ENCODE results near the gene ST3GAL3.

Gene ST3GAL3

GRCh38 chr1:43931711-43932660, 224.7 kb downstream of the ST3GAL3 start:
- Histone ChIP-seq H3K4me2 (ENCODE audit: low read length) (no peak overlapping the region), H3K9me3 (replicated peaks; ENCODE audit: low read length) (no peaks in the 10 kb centered on the region), H3K4me1 (ENCODE audit: control insufficient read depth, insufficient read depth, low read length) (peaks cover 18% of the 10 kb centered on the region), H3K36me3 (ENCODE audit: insufficient read depth, low read length) (peaks cover 5% of the 10 kb centered on the region), H3K4me3 (ENCODE audit: low read length) (no peak overlapping the region), H3K9ac (ENCODE audit: low read depth, low read length) (no peak overlapping the region), H3K27me3 (ENCODE audit: control insufficient read depth, insufficient read depth, low read length) (peaks cover 3% of the 10 kb centered on the region)

- H3K9me3 ChIP-seq (replicated peaks; ENCODE audit: low read length): no peaks in the 10 kb centered on the region
- peak overlapping the region; percentile 64 for H3K4me3 ChIP-seq (ENCODE audit: low read length)
- H3K9ac ChIP-seq (ENCODE audit: low read depth, low read length): no peak overlapping the region
- H3K27me3 ChIP-seq (ENCODE audit: control insufficient read depth, insufficient read depth, low read length): peaks cover 3% of the 10 kb centered on the region
- peaks cover 18% of the 10 kb centered on the region for H3K4me1 ChIP-seq (ENCODE audit: control insufficient read depth, insufficient read depth, low read length)
- H3K36me3 ChIP-seq (ENCODE audit: insufficient read depth, low read length): peaks cover 5% of the 10 kb centered on the region
- H3K4me2 ChIP-seq (ENCODE audit: low read length): peak overlapping the region; percentile 89
Measured at GRCh38 chr1:43932786-43933385, 225.6 kb downstream of the ST3GAL3 start.

GRCh38 chr1:43933386-43934100, 226.2 kb downstream of the ST3GAL3 start, which contains the start of gene ARTN:
Gene ARTN, plus strand, starts transcription at chr1:43933801. Its CDS starts 1,856 bp downstream, at chr1:43935657.
- H3K4me2 ChIP-seq (ENCODE audit: low read length): peak within 1 kb of the TSS; percentile 89
- peaks cover 5% of the 10 kb centered on the region for H3K36me3 ChIP-seq (ENCODE audit: insufficient read depth, low read length)
- peak within 1 kb of the TSS; percentile 16 for H3K9ac ChIP-seq (ENCODE audit: low read depth, low read length)
- no peaks in the 10 kb centered on the region for H3K9me3 ChIP-seq (replicated peaks; ENCODE audit: low read length)
- H3K27me3 ChIP-seq (ENCODE audit: control insufficient read depth, insufficient read depth, low read length): peaks cover 3% of the 10 kb centered on the region
- H3K4me1 ChIP-seq (ENCODE audit: control insufficient read depth, insufficient read depth, low read length): peaks cover 18% of the 10 kb centered on the region
- peak within 1 kb of the TSS; percentile 64 for H3K4me3 ChIP-seq (ENCODE audit: low read length)

GRCh38 chr1:43934101-43934985, 227.0 kb downstream of the ST3GAL3 start:
- no peak overlapping the region for H3K9ac ChIP-seq (ENCODE audit: low read depth, low read length)
- peaks cover 3% of the 10 kb centered on the region for H3K27me3 ChIP-seq (ENCODE audit: control insufficient read depth, insufficient read depth, low read length)
- no peak overlapping the region for H3K4me3 ChIP-seq (ENCODE audit: low read length)
- peaks cover 18% of the 10 kb centered on the region for H3K4me1 ChIP-seq (ENCODE audit: control insufficient read depth, insufficient read depth, low read length)
- H3K4me2 ChIP-seq (ENCODE audit: low read length): peak overlapping the region; percentile 89
- H3K9me3 ChIP-seq (replicated peaks; ENCODE audit: low read length): no peaks in the 10 kb centered on the region
- H3K36me3 ChIP-seq (ENCODE audit: insufficient read depth, low read length): peaks cover 5% of the 10 kb centered on the region

- no peak overlapping the region for H3K9ac ChIP-seq (ENCODE audit: low read depth, low read length)
- H3K36me3 ChIP-seq (ENCODE audit: insufficient read depth, low read length): peaks cover 2% of the 10 kb centered on the region
- H3K9me3 ChIP-seq (replicated peaks; ENCODE audit: low read length): no peaks in the 10 kb centered on the region
- H3K27me3 ChIP-seq (ENCODE audit: control insufficient read depth, insufficient read depth, low read length): peaks cover 3% of the 10 kb centered on the region
- H3K4me3 ChIP-seq (ENCODE audit: low read length): no peak overlapping the region
- H3K4me2 ChIP-seq (ENCODE audit: low read length): no peak overlapping the region
- H3K4me1 ChIP-seq (ENCODE audit: control insufficient read depth, insufficient read depth, low read length): peaks cover 18% of the 10 kb centered on the region
Measured at GRCh38 chr1:43934986-43935324, 227.6 kb downstream of the ST3GAL3 start.

GRCh38 chr1:43935711-43936427, 228.5 kb downstream of the ST3GAL3 start:
- no peak overlapping the region for H3K9ac ChIP-seq (ENCODE audit: low read depth, low read length)
- no peaks in the 10 kb centered on the region for H3K36me3 ChIP-seq (ENCODE audit: insufficient read depth, low read length)
- peaks cover 18% of the 10 kb centered on the region for H3K4me1 ChIP-seq (ENCODE audit: control insufficient read depth, insufficient read depth, low read length)
- peak overlapping the region; percentile 55 for H3K4me3 ChIP-seq (ENCODE audit: low read length)
- H3K27me3 ChIP-seq (ENCODE audit: control insufficient read depth, insufficient read depth, low read length): peaks cover 3% of the 10 kb centered on the region
- peak overlapping the region; percentile 75 for H3K4me2 ChIP-seq (ENCODE audit: low read length)
- H3K9me3 ChIP-seq (replicated peaks; ENCODE audit: low read length): no peaks in the 10 kb centered on the region

DNA sequence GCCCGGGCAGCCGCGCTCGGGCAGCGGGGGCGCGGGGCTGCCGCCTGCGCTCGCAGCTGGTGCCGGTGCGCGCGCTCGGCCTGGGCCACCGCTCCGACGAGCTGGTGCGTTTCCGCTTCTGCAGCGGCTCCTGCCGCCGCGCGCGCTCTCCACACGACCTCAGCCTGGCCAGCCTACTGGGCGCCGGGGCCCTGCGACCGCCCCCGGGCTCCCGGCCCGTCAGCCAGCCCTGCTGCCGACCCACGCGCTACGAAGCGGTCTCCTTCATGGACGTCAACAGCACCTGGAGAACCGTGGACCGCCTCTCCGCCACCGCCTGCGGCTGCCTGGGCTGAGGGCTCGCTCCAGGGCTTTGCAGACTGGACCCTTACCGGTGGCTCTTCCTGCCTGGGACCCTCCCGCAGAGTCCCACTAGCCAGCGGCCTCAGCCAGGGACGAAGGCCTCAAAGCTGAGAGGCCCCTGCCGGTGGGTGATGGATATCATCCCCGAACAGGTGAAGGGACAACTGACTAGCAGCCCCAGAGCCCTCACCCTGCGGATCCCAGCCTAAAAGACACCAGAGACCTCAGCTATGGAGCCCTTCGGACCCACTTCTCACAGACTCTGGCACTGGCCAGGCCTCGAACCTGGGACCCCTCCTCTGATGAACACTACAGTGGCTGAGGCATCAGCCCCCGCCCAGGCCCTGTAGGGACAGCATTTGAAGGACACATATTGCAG, 229.3 kb downstream of the ST3GAL3 start:
- Histone ChIP-seq H3K27me3 (ENCODE audit: control insufficient read depth, insufficient read depth, low read length) (peaks cover 3% of the 10 kb centered on the region), H3K4me3 (ENCODE audit: low read length) (peak overlapping the region; percentile 55), H3K9ac (ENCODE audit: low read depth, low read length) (no peak overlapping the region), H3K4me2 (ENCODE audit: low read length) (peak overlapping the region; percentile 75), H3K36me3 (ENCODE audit: insufficient read depth, low read length) (no peaks in the 10 kb centered on the region), H3K4me1 (ENCODE audit: control insufficient read depth, insufficient read depth, low read length) (peaks cover 18% of the 10 kb centered on the region), H3K9me3 (replicated peaks; ENCODE audit: low read length) (no peaks in the 10 kb centered on the region)

DNA sequence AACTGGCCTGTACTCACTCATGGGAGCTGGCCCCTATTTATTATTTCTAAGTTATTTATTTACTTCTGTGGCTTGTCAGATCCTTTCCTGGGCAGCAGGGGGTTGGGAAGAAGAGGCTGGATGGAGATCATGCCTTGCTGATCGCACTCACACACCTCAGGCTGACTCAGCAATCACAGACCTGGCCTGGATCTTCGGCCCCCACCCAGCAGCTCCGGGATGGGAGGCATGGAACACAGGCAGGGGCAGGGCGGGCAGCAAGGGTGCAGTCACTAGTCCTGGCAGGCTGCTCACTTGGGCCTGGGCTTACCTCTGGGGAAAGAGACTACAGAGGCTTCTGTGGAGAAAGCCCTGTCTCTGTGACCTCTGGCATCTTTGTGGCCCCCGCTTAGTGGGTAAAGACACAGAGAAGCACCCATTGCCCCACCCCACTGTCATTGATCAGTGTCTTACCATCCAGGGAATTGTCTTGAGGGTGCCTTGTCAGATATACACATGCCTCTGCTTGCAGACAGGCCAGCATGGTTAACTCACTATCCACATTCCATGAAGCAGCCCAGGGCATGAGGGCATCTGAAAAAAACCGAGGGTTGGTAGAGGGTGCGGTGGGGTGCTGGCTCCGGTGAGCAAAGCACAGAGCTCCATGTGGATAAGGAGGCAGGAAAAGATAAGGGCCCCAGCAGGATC, 230.0 kb downstream of the ST3GAL3 start:
- no peaks in the 10 kb centered on the region for H3K9me3 ChIP-seq (replicated peaks; ENCODE audit: low read length)
- H3K9ac ChIP-seq (ENCODE audit: low read depth, low read length): no peak overlapping the region
- H3K36me3 ChIP-seq (ENCODE audit: insufficient read depth, low read length): no peaks in the 10 kb centered on the region
- no peak overlapping the region for H3K4me2 ChIP-seq (ENCODE audit: low read length)
- peaks cover 3% of the 10 kb centered on the region for H3K27me3 ChIP-seq (ENCODE audit: control insufficient read depth, insufficient read depth, low read length)
- H3K4me1 ChIP-seq (ENCODE audit: control insufficient read depth, insufficient read depth, low read length): peaks cover 18% of the 10 kb centered on the region
- no peak overlapping the region for H3K4me3 ChIP-seq (ENCODE audit: low read length)

GRCh38 chr1:43938383-43938782, 231.0 kb downstream of the ST3GAL3 start:
- Histone ChIP-seq H3K9me3 (replicated peaks; ENCODE audit: low read length) (no peaks in the 10 kb centered on the region), H3K9ac (ENCODE audit: low read depth, low read length) (no peak overlapping the region), H3K4me1 (ENCODE audit: control insufficient read depth, insufficient read depth, low read length) (peaks cover 7% of the 10 kb centered on the region), H3K4me2 (ENCODE audit: low read length) (no peak overlapping the region), H3K27me3 (ENCODE audit: control insufficient read depth, insufficient read depth, low read length) (peaks cover 3% of the 10 kb centered on the region), H3K4me3 (ENCODE audit: low read length) (no peak overlapping the region), H3K36me3 (ENCODE audit: insufficient read depth, low read length) (no peaks in the 10 kb centered on the region)
